Muscle layer of duodenum (tissue), 2 donors: ENCODE measurements around the gene IL2RA.
"Not testable (repeated sequence)": the region's sequence is repeated elsewhere in the genome, so short reads cannot be mapped to it uniquely, and the experiment has no call there.

ENCODE experiments used
- H3K27ac ChIP-seq: one replicate; pipeline ENCODE4 v1.7.0; 2013; ENCODE audit warnings: mild to moderate bottlenecking, low read length
- H3K27me3 ChIP-seq: one replicate; pipeline ENCODE4 v1.7.0; 2013; ENCODE audit warnings: low read depth, mild to moderate bottlenecking, control low read depth, low read length
- H3K36me3 ChIP-seq, 2 donors: one replicate each; pipeline ENCODE4 v1.7.0; 2013; ENCODE audit warnings: low read length in 2 of 2, control low read depth in 1 of 2, mild to moderate bottlenecking in 1 of 2; ENCODE audit not compliant: insufficient read depth in 2 of 2, control insufficient read depth in 1 of 2
- H3K4me1 ChIP-seq, 2 donors: one replicate each; pipeline ENCODE4 v1.7.0; 2013; ENCODE audit warnings: low read length in 2 of 2, mild to moderate bottlenecking in 2 of 2, control low read depth in 1 of 2, moderate library complexity in 1 of 2; ENCODE audit not compliant: insufficient read depth in 2 of 2, control insufficient read depth in 1 of 2
- H3K4me3 ChIP-seq, 2 donors: one replicate each; pipeline ENCODE4 v1.7.0; 2013; ENCODE audit warnings: low read length in 2 of 2, low read depth in 1 of 2, mild to moderate bottlenecking in 1 of 2
- H3K9me3 ChIP-seq, 2 donors: one replicate each; pipeline ENCODE4 v1.7.0; 2013; ENCODE audit warnings: low read length in 2 of 2, control low read depth in 1 of 2, mild to moderate bottlenecking in 1 of 2; ENCODE audit not compliant: control insufficient read depth in 1 of 2
- donor health status: healthy.

Gene IL2RA

GRCh38 chr10:6008497-6009142, 53.5 kb downstream of the IL2RA start:
- H3K27me3 ChIP-seq, result no peaks in the 10 kb centered on the region
- peak overlapping the region in 1 of 2 donors; percentile 15 for H3K4me3 ChIP-seq
- H3K9me3 ChIP-seq, result peaks cover 0 to 6% of the 10 kb centered on the region in 2 donors
- peak overlapping the region; percentile 14 for H3K27ac ChIP-seq
- no peaks in the 10 kb centered on the region for H3K4me1 ChIP-seq
- no peaks in the 10 kb centered on the region for H3K36me3 ChIP-seq

GRCh38 chr10:6006991-6007390, 55.2 kb downstream of the IL2RA start:
- Histone ChIP-seq H3K9me3 (peaks cover 0 to 6% of the 10 kb centered on the region in 2 donors), H3K4me3 (no peak overlapping the region), H3K27ac (no peak overlapping the region), H3K36me3 (no peaks in the 10 kb centered on the region), H3K27me3 (no peaks in the 10 kb centered on the region), H3K4me1 (no peaks in the 10 kb centered on the region)

GRCh38 chr10:6006546-6006945, 55.6 kb downstream of the IL2RA start:
- peaks cover 0 to 6% of the 10 kb centered on the region in 2 donors for H3K9me3 ChIP-seq
- H3K4me3 ChIP-seq, result no peak overlapping the region
- no peaks in the 10 kb centered on the region for H3K36me3 ChIP-seq
- H3K27me3 ChIP-seq, result no peaks in the 10 kb centered on the region
- no peaks in the 10 kb centered on the region for H3K4me1 ChIP-seq
- H3K27ac ChIP-seq, result no peak overlapping the region

DNA sequence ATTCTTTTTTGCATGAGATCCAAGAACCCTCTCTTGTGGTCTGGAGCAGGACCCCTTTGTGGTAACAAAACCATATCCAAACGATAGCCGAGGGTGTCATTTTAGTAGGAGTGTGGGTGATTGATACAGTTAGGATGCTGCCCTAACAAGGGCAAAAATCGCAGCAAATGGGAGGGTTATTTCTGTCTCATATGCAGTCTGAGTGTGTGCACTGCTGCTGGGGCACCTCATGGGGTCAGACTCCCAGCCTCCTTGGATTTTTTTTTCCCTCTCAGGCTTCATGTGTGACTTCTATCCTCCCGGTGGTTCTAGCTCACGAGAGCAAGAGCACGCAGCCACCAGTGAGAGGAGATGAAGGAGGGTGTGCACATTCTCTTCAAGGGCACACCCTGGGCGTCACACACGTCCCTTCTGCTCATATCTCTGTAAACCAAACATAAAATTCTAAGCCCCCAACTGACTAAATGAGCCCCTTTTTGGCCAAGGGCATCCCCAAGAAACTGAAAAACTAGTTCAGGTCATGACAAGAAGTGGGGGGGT, 56.2 kb downstream of the IL2RA start:
- peaks cover 0 to 6% of the 10 kb centered on the region in 2 donors for H3K9me3 ChIP-seq
- H3K36me3 ChIP-seq, result no peaks in the 10 kb centered on the region
- H3K27ac ChIP-seq, result no peak overlapping the region
- no peaks in the 10 kb centered on the region for H3K27me3 ChIP-seq
- H3K4me1 ChIP-seq, result no peaks in the 10 kb centered on the region
- no peak overlapping the region for H3K4me3 ChIP-seq

DNA sequence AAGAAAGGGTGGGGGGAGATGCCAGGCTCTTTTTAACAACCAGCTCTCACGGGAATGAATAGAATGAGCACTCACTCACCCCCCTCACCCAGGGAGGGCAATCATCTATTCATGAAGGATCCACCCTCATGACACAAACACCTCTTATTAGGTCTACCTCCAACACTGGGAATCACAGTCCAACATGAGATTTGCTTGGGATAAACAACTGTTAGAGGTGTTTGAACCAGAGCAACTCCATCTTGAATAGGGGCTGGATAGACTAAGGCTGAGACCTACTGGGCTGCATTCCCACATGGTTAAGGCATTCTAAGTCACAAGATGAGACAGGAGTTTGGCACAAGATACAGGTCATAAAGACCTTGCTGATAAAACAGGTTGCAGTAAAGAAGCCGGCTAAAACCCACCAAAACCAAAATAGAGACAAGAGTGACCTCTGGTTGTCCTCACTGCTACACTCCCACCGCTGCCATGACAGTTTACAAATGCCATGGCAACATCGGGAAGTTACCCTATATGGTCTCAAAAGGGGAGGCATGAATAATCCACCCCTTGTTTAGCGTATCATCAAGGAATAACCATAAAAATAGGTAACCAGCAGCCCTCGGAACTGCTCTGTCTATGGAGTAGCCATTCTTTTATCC, 56.9 kb downstream of the IL2RA start:
- not testable (repeated sequence) for H3K4me1 ChIP-seq, H3K36me3 ChIP-seq, H3K27ac ChIP-seq, H3K9me3 ChIP-seq, H3K27me3 ChIP-seq, H3K4me3 ChIP-seq

DNA sequence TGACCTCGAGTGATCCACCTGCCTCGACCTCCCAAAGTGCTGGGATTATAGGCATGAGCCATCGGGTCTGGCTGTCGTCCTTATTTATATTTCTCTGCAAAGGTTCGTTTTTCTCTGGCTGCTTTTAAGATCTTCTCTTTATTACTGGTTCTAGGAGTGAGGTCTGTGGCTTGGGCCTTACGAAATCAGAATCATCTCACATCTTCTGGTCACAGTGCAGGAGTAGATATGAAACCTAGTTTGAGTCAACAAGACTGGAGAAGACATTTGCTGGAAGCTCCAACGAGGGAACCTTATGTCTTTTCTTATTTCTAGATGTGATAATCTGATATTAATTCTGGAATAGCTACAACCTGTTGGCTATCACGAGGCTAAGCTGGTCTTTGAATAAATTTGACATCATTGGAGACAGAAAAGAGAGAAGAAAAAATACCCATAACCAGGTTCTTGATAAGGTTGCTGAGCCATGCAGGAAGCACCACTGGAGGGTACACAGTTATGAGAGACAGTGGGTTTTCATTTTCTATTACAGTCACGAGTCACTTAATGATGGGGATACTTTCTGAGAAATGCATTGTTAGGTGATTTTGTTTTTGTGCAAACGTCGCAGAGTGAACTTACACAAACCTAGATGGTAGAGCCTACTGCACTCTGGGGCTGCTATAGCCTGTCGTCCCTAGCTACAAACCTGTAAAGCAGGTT, 59.2 kb downstream of the IL2RA start:
- Histone ChIP-seq H3K9me3 (peaks cover 0 to 6% of the 10 kb centered on the region in 2 donors), H3K27me3 (no peaks in the 10 kb centered on the region), H3K27ac (no peak overlapping the region)

GRCh38 chr10:5999440-6000165, 62.6 kb downstream of the IL2RA start:
- no peaks in the 10 kb centered on the region for H3K9me3 ChIP-seq
- H3K27ac ChIP-seq, result no peak overlapping the region
- H3K4me3 ChIP-seq, result no peak overlapping the region
- no peaks in the 10 kb centered on the region for H3K4me1 ChIP-seq
- no peaks in the 10 kb centered on the region for H3K27me3 ChIP-seq
- no peaks in the 10 kb centered on the region for H3K36me3 ChIP-seq

More for the DNA sequence above, 59.2 kb downstream of the IL2RA start:
- no peaks in the 10 kb centered on the region for H3K36me3 ChIP-seq
- H3K4me3 ChIP-seq, result no peak overlapping the region
- H3K4me1 ChIP-seq, result no peaks in the 10 kb centered on the region

DNA sequence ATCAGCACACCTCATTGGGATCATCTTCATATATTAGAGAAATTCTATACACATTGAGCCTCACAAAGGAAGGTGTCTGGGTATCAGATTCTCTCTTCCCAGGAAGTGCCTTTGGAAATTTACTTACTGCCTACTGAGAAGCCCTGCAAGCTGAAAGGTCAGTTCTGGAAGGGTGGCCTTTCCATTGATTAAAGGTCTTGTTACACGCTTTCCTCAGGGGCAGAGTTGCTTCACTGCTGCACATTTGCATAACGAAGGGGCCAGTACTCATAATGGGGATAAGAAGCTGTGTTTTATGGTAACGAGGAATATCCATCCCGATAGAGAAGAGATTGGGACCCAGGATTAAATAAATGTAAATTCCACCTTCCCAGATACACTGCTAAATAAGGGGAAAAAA, 65.5 kb downstream of the IL2RA start:
- Histone ChIP-seq H3K27ac (no peak overlapping the region), H3K36me3 (no peaks in the 10 kb centered on the region), H3K4me1 (no peaks in the 10 kb centered on the region), H3K4me3 (no peak overlapping the region), H3K27me3 (no peaks in the 10 kb centered on the region), H3K9me3 (peaks cover 0 to 5% of the 10 kb centered on the region in 2 donors)

GRCh38 chr10:5992398-5992797, 69.8 kb downstream of the IL2RA start:
- no peaks in the 10 kb centered on the region for H3K27me3 ChIP-seq
- no peak overlapping the region for H3K27ac ChIP-seq
- peaks cover 0 to 9% of the 10 kb centered on the region in 2 donors for H3K9me3 ChIP-seq
- H3K4me1 ChIP-seq, result no peaks in the 10 kb centered on the region
- H3K36me3 ChIP-seq, result no peaks in the 10 kb centered on the region
- no peak overlapping the region for H3K4me3 ChIP-seq

GRCh38 chr10:5991708-5992107, 70.5 kb downstream of the IL2RA start:
- no peak overlapping the region for H3K4me3 ChIP-seq

DNA sequence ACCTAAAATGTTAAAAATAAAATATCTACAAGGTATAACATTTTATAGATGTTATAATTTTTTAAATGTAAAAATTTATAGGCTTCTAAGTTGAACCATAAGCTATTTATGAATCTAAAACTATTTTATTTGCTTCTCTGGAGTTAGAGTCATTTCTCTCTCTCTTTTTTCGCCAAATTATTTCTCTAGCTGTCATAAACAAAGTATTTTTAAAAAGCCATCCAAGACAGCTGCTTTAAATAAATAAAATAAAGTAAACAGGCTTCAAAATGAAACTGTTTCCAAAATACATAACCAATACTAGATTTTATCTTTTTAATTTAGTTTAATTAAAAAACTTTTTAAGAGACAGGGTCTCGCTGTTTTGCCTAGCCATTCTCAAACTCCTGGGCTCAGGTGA, 72.4 kb downstream of the IL2RA start:
- H3K27ac ChIP-seq, result no peak overlapping the region

More at GRCh38 chr10:5991708-5992107, 70.5 kb downstream of the IL2RA start:
- H3K9me3 ChIP-seq, result peaks cover 0 to 9% of the 10 kb centered on the region in 2 donors
- no peaks in the 10 kb centered on the region for H3K36me3 ChIP-seq
- H3K4me1 ChIP-seq, result no peaks in the 10 kb centered on the region
- no peaks in the 10 kb centered on the region for H3K27me3 ChIP-seq
- no peak overlapping the region for H3K27ac ChIP-seq

More for the DNA sequence above, 72.4 kb downstream of the IL2RA start:
- Histone ChIP-seq H3K27me3 (no peaks in the 10 kb centered on the region), H3K4me1 (no peaks in the 10 kb centered on the region), H3K4me3 (no peak overlapping the region), H3K36me3 (no peaks in the 10 kb centered on the region), H3K9me3 (peaks cover 0 to 9% of the 10 kb centered on the region in 2 donors)
